GM12874 (cell line): ENCODE results near the gene JAKMIP1.

Experiments
- CTCF ChIP-seq: IDR thresholded peaks from 2 replicates; pipeline ENCODE4 v1.5.1; 2011; ENCODE audit warnings: low read depth, mild to moderate bottlenecking, control low read depth, low read length, moderate library complexity; ENCODE audit not compliant: insufficient read depth

The JAKMIP1 gene

DNA sequence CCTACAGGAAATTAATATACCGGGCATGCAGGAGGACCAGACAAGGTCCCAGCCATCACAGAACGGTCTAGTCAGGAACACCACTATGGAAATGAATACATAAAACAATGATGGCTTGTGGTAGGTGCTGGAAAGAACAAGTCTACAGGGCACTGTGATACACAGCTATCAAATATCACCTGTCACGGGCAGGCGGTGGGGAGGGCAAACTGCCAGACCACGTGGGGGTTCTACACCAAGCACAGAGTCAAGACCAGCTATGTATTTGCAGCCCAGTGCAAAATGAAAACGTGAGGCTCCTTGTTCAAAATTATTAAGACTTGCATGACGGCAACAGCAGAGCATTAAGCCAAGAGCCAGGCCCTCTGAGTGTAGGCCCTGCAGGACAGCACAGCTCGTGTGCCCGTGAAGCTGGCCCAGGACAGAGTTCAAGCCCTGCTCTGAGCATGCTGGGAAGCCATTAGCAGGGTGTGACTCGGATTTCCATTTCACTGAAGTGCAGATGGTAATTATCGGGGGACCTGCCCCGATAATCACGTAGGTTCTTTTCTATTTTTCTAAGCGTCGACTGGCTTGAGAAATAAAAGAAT, 83.6 kb downstream of the JAKMIP1 start:
- TF ChIP-seq CTCF = no peak

DNA sequence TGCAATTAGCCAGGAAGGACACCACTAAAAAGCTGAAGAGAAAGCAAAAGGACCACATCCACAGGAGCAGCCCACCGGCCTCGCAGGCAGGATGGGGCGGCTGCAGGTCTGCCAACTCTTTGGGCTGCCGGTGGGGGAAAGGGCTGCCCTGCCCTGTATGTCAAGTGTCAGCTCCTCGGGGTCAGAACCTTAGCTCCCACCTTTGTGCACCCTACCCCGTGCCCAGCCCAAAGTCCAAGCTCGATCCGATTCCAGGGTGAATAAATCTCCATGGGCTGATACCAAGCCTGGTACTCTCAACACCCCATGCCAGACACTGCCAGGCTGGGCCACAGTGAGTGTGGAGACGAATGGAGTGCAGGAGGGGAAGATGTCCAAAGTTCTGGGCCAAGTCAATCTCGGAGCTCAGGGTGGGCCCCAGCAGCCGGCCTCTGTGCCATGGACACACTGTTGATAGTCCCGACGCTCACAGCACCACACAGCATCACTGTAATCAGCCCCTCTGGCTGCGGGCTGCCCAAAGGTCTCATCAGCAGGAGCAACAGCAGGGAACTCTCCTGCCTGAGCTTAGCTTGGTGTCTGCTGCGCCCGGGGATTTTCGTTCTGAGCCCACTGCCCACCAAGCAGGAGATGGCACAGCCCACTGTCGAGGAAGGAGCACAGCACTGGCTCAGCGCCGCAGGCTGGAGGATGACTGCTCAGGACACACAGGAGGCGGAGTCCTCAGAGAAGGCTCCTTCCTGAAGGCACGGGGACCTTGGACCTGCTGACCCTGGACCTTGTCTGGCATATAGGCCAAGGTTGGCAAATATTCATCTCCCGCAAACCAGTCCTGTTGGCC, 84.4 kb downstream of the JAKMIP1 start:
- no peak for TF ChIP-seq CTCF

DNA sequence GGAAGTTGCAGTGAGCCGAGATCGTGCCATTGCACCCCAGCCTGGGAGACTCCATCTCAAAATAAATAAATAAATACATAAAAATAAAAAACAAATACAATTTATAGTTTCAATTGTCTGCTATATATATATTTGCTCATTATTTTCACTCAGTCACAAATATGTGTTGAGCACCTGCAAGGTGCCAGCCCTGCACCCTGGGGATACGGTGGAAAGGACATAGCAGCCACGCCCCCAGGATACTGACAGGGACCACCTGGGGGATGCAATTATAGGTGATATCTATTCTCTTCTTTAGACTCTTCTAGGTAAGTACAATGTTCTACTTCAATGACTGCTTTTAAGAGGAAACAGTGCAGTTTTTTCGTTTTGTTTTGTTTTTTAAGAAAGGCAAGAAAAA, 85.0 kb downstream of the JAKMIP1 start:
- TF ChIP-seq CTCF = no peak

- no peak for TF ChIP-seq CTCF
Measured at GRCh38 chr4:6114601-6115000, 85.7 kb downstream of the JAKMIP1 start.

GRCh38 chr4:6114181-6114580, 86.2 kb downstream of the JAKMIP1 start:
- no peak for TF ChIP-seq CTCF

- TF ChIP-seq CTCF = no peak
Measured at GRCh38 chr4:6113641-6114040, 86.7 kb downstream of the JAKMIP1 start.

DNA sequence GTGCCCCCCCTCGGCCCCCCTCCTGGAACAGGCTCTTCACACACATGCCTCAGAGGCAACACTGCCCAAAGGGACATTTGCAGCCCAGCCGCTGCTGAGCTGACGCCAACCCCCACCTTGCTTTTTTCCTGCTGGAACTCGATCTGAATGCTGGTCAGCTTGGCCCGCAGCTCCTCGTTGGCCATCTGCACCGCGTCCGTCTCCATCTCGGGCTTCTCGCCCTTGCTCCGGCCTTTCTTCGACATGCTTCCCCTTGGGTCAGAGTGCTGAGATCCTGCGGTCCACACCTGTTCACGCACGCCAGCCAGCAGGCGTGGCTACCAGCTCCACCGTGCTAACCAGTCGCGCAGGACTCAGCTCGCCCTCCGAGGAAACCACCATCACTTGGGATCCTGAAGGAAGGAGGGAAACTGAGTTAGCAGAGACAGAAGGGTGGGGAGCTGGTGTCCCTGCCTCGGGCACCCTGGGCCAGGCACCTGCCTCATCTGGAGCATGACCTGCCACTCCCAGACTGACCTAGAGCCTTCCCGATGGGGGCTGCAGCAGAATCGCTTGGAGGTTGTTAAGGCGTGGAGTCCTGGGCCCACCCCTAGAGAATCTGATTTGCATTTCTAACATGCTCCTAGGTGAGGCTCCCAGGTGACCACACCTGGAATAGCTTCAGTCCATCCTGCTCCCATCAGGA, 87.6 kb downstream of the JAKMIP1 start:
- no peak for TF ChIP-seq CTCF
